Panc1 (cell line): Measurements from ENCODE around the gene MYL9. TPM values are rescaled to one million over a fixed set of nuclear protein-coding genes. Genes with fewer than 3 reads are reported as not detected.

Experiments used
- ATAC-seq: fragments of 200-7000 bp; cut with Tn5 transposase; 2 replicates; pipeline ENCODE4 v1.9.1; 2020; ENCODE audit warnings: mild to moderate bottlenecking, moderate library complexity
- BruUV-seq: library from RNA; stranded (reverse); fragments of 400-500 nt; replicated peaks from 2 replicates; lab custom pipeline; 2021; lab: Mats Ljungman, UMichigan
- CTCF ChIA-PET: fragments of 300-600 bp; sonication (Branson Sonifier 250); formaldehyde crosslinking; loops from one replicate; lab custom pipeline; 2022; ENCODE audit warnings: antibody characterized with exemption; lab: Charles Lee
- POLR2A ChIA-PET: fragments of 300-600 bp; sonication (Branson Sonifier 250); formaldehyde crosslinking; loops from one replicate; lab custom pipeline; 2022; ENCODE audit warnings: antibody characterized with exemption; lab: Charles Lee
- DNase-seq: peaks from one replicate; pipeline ENCODE4 v3.0.0-alpha.2; 2010; ENCODE audit warnings: low read depth, low spot score
- H3K27ac ChIP-seq: 2 replicates; pipeline ENCODE4 v1.5.1; 2011; ENCODE audit warnings: mild to moderate bottlenecking, low read length, inconsistent platforms
- H3K27me3 ChIP-seq: fragments of 200-500 bp; sonication (Bioruptor generic); 2 replicates; pipeline ENCODE4 v1.6.0; 2014; ENCODE audit warnings: low read length, inconsistent platforms; ENCODE audit not compliant: control insufficient read depth, insufficient read depth
- H3K36me3 ChIP-seq: fragments of 200-500 bp; sonication (Bioruptor generic); 2 replicates; pipeline ENCODE4 v1.5.1; 2014; ENCODE audit warnings: inconsistent platforms, mild to moderate bottlenecking, low read length, moderate library complexity; ENCODE audit not compliant: control insufficient read depth, insufficient read depth
- H3K4me1 ChIP-seq: 2 replicates; pipeline ENCODE4 v1.5.1; 2011; ENCODE audit warnings: inconsistent platforms, mild to moderate bottlenecking, low read length, moderate library complexity; ENCODE audit not compliant: control insufficient read depth, insufficient read depth
- H3K4me3 ChIP-seq, 2 experiments: 2 replicates each; pipeline ENCODE4 v1.5.1; 2011 to 2012; ENCODE audit warnings: low read depth in 2 of 2, low read length in 2 of 2, mild to moderate bottlenecking in 2 of 2, inconsistent platforms in 1 of 2, moderate library complexity in 1 of 2
- H3K9me3 ChIP-seq: fragments of 200-500 bp; sonication (Bioruptor generic); 2 replicates; pipeline ENCODE4 v1.5.1; 2014; ENCODE audit warnings: low read depth, mild to moderate bottlenecking, inconsistent platforms, low read length, moderate library complexity; ENCODE audit not compliant: control insufficient read depth, insufficient read depth
- POLR2AphosphoS5 ChIP-seq: IDR thresholded peaks from 2 replicates; pipeline ENCODE4 v1.6.1; 2012; ENCODE audit warnings: mild to moderate bottlenecking, low read depth, low read length, moderate library complexity
- SIN3A ChIP-seq: IDR thresholded peaks from 2 replicates; pipeline ENCODE4 v1.6.1; 2012; ENCODE audit warnings: low read depth, mild to moderate bottlenecking, low read length, moderate library complexity, borderline replicate concordance; ENCODE audit not compliant: insufficient read depth
- TCF7L2 ChIP-seq: IDR thresholded peaks from 2 replicates; pipeline ENCODE4 v1.6.1; 2011; ENCODE audit warnings: mild to moderate bottlenecking, low read depth, low read length, inconsistent platforms
- in situ Hi-C: cut with HindIII; loops from 2 replicates; pipeline ENCODE4 v1.10.0; 2016; ENCODE audit warnings: low sequenced_read_pairs, low pct_unique_long_range_greater_than_20kb
- intact Hi-C: fragments of 100-400 bp; cut with micrococcal nuclease; formaldehyde crosslinking; loops from one replicate; pipeline ENCODE4 v1.10.0; 2022; ENCODE audit not compliant: unreplicated experiment
- total RNA-seq: library from RNA; stranded (reverse); gene quantifications from one replicate; pipeline ENCODE4 v1.2.1, GENCODE V29; 2021; ENCODE audit not compliant: unreplicated experiment
- TF ChIP-seq, protein P1 (sequence below), 2 experiments: IDR thresholded peaks; 2 replicates each; pipeline ENCODE4 v1.6.1; 2011 to 2012; ENCODE audit warnings: low read depth in 2 of 2, control low read depth in 1 of 2, low read length in 1 of 2, mild to moderate bottlenecking in 1 of 2, moderate library complexity in 1 of 2; ENCODE audit not compliant: insufficient read depth in 1 of 2
- TF ChIP-seq, protein P2 (sequence below): fragments of 450-650 bp; IDR thresholded peaks from 2 replicates; pipeline ENCODE4 v1.5.1; 2017; ENCODE audit warnings: mild to moderate bottlenecking

MYL9 gene
- total RNA-seq, 1 experiment from 2014 or later = 107 TPM

DNA sequence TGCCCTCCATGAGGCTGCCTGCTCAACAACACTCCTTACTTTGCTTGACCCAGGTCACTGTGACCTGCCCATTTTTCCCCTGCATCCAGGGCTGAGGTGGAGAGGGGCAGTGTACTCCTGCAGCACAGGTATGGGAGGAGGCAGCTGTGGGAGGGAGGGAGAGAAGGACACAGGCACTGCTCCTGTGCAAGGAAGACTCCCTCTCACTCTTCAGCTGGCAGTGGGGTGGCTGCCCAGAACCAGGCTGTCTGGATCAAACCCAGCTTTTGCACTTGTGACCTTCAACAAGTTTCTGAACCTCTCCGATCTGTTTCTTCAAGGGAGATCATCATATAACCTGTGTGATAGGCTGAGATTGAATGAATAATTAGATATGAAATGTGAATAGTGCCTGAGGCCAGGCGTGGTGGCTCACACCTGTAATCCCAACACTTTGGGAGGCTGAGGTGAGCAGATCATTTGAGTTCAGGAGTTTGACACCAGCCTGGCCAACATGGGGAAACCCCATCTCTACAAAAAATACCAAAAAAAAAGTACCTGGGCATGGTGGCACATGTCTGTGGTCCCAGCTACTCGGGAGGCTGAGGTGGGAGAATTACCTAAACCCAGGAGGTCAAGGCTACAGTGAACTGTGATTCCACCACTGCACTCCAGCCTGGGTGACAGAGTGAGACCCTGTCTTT, 46.2 kb downstream of the MYL9 start:
- ChIA-PET CTCF (interaction anchor here (0.6 to 0.7 kb wide), 2 partner anchors 15 to 175 kb away, joined by 4 to 5 read pairs; no protein-coding TSS in a partner anchor), POLR2A (no interaction called here)
- no peak for ATAC-seq
- Histone ChIP-seq H3K27ac (no peak overlapping the region), H3K9me3 (no peaks in the 10 kb centered on the region), H3K4me3 (no peak overlapping the region), H3K36me3 (no peaks in the 10 kb centered on the region), H3K4me1 (peaks cover 5% of the 10 kb centered on the region; the same call in 1 of the 2 replicates), H3K27me3 (no peaks in the 10 kb centered on the region)
- TF ChIP-seq POLR2AphosphoS5 (no peak), SIN3A (no peak), TCF7L2 (no peak)
- TF ChIP-seq, protein P1, sequence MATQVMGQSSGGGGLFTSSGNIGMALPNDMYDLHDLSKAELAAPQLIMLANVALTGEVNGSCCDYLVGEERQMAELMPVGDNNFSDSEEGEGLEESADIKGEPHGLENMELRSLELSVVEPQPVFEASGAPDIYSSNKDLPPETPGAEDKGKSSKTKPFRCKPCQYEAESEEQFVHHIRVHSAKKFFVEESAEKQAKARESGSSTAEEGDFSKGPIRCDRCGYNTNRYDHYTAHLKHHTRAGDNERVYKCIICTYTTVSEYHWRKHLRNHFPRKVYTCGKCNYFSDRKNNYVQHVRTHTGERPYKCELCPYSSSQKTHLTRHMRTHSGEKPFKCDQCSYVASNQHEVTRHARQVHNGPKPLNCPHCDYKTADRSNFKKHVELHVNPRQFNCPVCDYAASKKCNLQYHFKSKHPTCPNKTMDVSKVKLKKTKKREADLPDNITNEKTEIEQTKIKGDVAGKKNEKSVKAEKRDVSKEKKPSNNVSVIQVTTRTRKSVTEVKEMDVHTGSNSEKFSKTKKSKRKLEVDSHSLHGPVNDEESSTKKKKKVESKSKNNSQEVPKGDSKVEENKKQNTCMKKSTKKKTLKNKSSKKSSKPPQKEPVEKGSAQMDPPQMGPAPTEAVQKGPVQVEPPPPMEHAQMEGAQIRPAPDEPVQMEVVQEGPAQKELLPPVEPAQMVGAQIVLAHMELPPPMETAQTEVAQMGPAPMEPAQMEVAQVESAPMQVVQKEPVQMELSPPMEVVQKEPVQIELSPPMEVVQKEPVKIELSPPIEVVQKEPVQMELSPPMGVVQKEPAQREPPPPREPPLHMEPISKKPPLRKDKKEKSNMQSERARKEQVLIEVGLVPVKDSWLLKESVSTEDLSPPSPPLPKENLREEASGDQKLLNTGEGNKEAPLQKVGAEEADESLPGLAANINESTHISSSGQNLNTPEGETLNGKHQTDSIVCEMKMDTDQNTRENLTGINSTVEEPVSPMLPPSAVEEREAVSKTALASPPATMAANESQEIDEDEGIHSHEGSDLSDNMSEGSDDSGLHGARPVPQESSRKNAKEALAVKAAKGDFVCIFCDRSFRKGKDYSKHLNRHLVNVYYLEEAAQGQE (IDR thresholded peaks at IDR 0.05; ENCODE audit: insufficient read depth in 1 of 2, low read depth in 2 of 2, low read length in 1 of 2) = no peak
- TF ChIP-seq, protein P2, sequence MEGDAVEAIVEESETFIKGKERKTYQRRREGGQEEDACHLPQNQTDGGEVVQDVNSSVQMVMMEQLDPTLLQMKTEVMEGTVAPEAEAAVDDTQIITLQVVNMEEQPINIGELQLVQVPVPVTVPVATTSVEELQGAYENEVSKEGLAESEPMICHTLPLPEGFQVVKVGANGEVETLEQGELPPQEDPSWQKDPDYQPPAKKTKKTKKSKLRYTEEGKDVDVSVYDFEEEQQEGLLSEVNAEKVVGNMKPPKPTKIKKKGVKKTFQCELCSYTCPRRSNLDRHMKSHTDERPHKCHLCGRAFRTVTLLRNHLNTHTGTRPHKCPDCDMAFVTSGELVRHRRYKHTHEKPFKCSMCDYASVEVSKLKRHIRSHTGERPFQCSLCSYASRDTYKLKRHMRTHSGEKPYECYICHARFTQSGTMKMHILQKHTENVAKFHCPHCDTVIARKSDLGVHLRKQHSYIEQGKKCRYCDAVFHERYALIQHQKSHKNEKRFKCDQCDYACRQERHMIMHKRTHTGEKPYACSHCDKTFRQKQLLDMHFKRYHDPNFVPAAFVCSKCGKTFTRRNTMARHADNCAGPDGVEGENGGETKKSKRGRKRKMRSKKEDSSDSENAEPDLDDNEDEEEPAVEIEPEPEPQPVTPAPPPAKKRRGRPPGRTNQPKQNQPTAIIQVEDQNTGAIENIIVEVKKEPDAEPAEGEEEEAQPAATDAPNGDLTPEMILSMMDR = no peak
- BruUV-seq = no TSS peak
- intact Hi-C loops = no loop called here
- DNase-seq = no peak
- in situ Hi-C loops = no loop called here

DNA sequence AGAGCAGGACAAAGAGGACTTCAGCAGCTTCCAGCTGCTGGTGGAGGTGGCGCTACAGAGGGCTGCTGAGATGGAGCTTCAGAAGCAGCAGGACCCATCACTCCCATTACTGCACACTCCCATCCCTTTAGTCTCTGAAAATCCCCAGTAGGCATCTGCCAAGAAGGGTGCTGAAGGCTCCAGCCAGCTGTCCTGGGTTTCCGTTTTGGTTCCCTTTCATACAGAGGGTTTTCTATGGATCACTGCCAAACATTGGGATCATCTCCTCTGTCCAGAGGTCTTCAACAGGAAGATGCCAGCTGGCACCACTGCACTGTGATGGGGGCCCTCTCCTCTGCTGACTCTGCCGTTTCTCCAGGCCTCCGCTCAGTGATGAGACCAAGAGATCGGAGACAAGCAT, 50.0 kb downstream of the MYL9 start:
- H3K36me3 ChIP-seq = no peaks in the 10 kb centered on the region
- H3K4me3 ChIP-seq = no peak overlapping the region
- ATAC-seq = no peak
- no peak for DNase-seq
- ChIA-PET POLR2A (no interaction called here), CTCF (interaction anchor here (0.8 kb wide), 1 partner anchor 31 kb away, joined by 3 read pairs; no protein-coding TSS in a partner anchor)
- intact Hi-C loops (no loop called here), in situ Hi-C loops (no loop called here)
- no peaks in the 10 kb centered on the region for H3K27me3 ChIP-seq
- H3K9me3 ChIP-seq = no peaks in the 10 kb centered on the region
- H3K4me1 ChIP-seq = no peaks in the 10 kb centered on the region
- BruUV-seq = no TSS peak
- no peak for TF ChIP-seq SIN3A
- TF ChIP-seq TCF7L2 = no peak
- no peak overlapping the region for H3K27ac ChIP-seq
